Measurements from ENCODE around the gene CDC25C.
"Not testable (repeated sequence)": the region's sequence is repeated elsewhere in the genome, so short reads cannot be mapped to it uniquely, and the experiment has no call there.

Gene CDC25C

DNA sequence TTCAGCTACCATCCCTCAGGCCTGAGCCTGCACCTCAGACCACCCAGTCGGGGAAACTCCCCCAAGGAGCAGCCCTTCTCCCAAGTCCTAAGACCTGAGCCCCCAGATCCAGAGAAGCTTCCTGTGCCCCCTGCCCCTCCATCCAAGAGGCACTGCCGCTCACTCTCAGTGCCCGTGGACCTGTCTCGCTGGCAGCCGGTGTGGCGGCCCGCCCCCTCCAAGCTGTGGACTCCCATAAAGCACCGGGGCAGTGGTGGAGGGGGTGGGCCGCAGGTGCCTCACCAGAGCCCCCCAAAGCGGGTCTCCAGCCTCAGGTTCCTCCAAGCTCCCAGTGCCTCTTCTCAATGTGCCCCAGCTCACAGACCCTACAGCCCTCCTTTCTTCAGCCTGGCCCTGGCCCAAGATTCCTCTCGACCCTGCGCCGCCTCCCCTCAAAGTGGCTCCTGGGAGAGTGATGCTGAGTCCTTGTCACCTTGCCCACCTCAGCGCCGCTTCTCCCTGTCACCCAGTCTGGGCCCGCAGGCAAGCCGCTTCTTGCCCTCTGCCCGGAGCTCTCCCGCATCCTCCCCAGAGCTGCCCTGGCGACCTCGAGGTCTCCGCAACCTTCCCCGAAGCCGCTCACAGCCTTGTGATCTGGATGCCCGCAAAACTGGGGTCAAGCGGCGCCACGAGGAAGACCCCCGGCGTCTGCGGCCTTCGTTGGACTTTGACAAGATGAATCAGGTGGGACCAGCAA, 13.5 kb upstream of the CDC25C start:
- DNase-seq, result no peak

DNA sequence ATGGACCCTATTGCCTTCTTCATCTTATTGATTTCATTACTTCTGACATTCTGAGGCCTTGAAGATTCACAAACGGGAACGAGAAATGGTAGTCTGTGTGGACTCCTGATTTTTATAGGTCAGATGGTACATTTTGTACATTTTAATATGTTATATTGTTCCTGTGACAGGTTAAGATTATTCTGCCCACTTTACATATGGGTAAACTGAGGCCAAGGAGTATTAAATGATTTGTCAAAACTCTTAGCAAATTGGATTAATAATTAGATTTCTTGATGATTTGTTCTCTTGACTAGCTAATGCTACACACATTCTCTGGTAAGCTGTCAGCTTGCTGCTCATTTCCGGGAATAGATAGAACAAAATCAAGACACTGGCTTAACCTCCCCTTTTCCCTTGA, 8.4 kb upstream of the CDC25C start:
- no peak for DNase-seq

DNA sequence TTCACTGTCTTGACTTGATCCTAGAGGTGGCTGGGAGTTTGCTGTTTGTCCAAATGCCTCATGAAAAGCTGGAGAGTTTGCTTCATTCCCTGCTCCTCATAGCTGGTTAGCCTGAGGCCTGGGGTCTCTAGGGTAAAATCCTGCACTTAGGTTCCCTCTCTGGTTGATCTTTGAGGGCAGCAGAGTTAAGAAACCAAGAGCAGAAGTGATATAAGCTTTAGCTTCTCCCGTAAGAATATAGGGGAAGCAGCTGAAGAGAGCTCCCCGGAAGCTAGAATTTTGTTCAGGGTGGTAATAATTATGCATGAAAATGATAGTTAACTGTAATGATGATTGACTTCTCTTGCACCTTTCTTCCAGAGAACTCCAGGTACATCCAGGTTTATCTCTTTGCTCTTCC, 7.9 kb upstream of the CDC25C start:
- DNase-seq, result no peak

DNA sequence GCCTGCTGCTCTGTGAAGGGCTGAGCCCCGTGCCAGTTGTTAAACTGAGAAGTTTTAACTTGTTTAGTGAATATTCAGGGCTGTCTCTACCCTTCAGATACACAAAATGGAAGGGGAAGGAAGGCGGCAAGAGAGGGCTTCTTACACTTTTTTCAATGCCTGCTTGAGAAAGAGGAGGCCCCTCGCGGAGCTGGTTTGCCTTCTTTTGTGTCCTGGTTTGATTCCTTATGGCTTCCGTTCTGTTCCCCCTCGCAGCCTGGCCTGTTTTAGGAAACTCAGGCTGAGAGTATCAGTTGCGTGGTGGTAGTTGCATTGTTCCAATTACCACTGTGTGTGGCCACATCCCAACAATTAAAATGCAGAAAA, 7.5 kb upstream of the CDC25C start:
- no peak for DNase-seq

DNA sequence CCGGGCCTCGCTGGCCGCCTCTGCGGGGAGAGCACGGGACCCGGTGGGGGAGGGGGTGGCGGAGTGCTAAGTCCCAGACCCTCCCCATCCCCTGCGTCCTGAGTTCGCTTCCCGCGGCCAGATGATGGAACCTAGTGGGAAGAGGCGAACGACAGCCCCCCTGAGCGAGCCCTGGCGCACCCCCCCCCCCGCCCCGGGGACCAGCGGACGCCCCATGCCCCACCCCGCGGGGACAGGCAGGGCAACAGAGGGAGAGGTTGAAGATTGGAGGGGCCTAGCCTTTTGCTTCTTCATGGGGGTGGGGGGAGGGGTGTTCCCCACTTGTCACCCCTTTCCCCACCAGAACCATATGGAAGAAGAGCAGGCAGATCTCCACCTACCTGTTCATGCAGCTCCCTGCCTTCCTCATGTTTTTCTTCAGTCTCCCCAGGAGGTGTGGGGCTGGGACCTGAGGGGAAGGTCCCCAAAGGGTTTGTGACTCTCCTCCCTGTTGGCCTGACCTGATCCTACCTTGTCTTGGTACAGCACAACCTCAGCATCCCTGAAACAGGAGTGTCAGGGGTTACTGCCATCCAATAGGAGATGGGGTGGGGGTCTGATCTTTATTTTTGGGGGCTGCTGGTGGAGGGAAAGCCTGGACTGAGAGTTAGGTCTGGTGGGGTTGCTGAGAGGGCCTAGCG, 6.9 kb upstream of the CDC25C start:
- DNase-seq, result no peak

DNA sequence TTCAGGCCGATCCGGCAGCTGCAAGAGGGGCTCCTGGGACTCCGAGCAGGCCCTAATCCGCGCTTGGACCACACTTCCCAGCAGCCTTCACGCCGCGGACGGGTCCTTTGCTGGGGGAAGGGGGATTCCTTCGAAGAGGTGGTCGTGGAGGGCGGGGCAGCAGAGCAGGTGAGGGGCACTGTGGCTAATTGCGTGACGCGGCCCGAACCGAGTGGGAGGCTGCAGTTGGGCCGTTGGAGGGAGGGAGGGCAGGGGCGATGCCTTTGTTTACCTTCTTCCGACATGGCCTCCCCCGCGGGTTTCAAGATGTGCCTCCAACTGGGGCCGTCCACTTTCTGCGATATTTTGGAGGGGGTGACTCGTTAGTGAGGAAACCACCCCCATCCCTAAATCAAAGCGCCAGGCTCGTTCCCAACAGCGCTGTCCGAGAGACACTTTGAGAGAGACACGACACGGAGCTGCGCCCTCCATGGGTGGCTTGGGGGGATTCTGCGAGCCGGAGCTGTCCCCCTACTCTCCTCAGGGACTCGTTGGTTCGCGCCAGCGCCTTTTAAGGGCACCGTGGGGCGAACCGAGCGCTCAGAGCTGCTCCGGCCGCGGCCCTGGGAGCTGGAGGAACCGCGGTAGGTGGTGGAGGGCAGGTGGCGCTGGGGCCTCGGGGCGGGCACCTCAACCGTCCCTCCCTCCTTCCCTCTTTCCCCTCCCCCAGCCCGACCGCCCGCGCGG, 6.2 kb upstream of the CDC25C start, which contains the start of gene FAM53C:
Gene FAM53C (plus strand): TSS at position 582 of the 726 bp plus-strand sequence. CDS start 3,070 bp downstream, outside the sequence.
- DNase-seq, result peak; percentile 95

DNA sequence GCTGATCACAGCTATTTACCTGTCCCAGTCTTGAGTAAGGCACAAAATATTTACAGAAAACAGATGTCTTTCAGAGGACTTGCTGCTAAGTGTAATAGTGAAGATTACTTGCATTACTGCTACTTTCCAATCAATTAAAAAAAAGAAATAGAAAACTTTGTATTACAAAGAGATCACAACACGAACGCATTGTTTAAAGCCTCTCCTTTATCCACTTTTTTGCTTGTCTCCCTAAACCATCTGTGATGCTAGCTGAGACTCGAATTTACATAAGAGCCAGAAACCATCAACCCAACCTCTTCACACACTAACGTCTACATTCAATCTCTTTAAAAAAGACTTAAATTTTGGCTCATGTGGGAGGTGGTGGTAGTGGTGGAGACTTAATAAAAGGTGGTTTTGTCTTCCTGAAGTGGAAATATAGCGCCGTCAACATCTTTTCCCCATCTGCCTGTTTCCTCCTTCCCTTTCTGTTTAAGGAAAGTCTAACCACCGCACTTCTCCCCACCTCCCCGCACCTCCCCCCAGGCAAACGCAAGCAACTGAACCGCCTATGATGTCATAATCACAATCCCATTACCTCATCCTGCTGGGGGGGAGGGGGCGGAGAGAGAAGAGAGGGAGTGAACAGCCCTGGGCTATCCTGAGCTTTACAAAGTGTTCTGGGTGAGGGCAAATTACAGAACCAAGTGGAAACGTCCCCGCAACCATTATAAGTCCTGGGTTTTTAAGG, 5.5 kb upstream of the CDC25C start:
- DNase-seq, result no peak

DNA sequence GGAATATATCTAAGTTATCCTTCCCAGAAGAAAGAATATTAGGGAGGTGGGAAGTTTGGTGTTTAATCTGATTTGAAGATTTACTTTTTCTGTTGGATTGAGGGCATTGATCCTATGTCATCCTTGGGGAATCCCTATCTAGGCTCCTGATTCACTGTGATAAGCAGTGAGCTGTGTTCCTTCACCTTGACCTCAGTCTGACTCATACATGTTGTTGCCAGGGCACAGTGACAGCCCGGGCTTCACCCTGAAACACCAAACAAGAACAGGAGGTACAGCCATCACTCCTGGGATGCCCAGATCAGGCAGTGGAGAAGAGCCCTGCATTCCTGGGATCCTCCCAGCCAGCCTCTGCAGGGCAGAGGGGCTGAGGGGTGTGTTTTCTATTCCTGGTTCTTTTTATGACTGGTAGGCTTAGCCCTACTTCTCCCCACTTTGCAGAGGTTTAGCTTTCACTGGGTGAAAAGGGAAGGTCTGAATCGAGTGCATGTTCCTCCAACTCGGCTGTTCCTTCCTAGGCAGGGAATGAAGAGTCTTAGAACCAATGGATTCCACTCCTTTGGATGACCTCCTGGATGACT, 3.4 kb upstream of the CDC25C start:
- DNase-seq, result no peak

DNA sequence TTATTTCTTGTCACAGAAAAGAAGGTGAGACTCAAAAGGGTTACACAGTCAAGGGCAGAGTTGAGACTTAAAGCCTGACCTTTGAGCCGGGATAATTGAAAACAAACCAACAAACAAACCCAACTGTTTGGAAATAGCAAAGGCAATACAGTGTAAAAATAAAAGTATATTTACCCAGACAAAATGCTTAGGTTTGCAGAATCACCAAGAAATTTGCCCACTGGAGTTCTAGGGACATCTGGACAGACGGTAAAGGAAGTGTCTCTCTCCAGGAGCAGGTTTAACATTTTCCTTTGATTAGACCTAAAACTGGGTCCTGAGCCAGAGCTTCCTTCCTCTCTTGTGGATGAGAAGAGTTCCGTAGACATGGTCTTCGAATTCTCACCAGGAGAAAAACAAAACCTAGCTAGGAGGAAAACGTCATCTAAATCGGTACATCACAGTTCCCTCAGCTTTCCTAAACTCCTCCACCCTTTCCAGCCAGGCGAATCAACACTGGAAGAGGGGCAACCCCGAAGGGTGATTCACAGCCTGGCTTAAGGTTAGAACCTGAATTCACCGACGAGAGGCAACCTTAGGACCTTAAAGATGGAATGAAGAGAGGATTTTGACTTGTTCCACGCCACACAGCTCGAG, 673 bp downstream of the CDC25C start:
- DNase-seq, result no peak

DNA sequence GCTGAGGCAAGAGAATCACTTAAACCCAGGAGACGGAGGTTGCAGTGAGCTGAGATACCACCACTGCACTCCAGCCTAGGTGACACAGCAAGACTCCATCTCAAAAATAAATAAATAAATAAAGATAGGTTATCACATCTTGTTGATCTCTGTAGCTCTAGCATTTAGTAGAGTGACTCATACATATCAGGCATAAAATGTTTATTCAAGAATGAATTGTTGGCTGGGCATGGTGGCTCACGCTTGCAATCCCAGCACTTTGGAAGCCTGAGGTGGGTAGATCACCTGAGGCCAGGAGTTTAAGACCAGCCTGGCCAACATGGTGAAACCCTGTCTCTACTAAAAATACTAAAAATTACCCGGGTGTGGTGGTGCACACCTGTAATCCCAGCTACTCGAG, 13.4 kb downstream of the CDC25C start:
- not testable (repeated sequence) for DNase-seq

DNA sequence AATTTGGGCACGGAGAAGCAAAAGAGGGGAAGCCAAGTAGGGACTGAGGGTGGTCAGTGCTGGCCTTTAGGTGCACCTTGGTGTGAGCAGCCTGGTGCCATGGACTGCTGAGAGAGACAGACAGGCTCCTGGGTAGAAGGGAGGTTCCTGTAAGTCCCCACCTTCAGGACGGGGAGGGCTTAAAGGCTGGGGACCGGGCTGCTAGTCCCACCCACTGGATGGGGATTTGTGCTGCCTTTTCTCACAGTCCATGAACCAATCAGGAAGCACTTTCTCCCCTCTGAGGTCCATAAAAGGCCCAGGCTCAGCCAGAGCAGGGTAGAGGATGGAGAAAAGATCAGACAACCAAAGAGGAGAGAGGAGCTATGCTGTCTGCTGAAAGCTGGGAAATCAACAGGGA, 15.2 kb downstream of the CDC25C start:
- no peak for DNase-seq

DNA sequence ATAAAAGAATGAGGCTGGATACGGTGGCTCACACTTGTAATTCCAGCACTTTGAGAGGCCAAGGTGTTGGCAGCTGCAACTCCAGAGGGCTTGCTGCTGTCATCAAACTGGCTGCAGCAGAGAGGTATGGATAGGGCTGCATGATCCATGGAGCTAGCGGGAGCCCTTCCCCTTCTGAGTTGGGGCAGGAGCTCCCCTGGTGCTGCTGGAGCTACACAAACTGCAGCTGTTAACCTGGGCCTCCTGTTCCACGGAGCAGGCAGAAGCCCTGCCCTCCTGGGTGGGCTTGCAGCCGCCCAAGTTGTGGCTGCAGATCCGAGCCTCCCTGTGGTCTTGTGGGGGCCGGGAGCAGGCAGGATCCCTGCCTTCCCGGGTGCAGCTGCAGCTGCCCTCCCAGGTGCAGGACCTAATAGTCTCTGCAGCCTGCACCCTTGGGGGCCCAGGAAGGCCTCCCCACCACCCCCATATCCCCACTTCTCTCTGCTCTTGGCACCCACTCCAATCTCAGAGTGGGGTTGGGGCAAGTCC, 15.8 kb downstream of the CDC25C start:
- no peak for DNase-seq

DNA sequence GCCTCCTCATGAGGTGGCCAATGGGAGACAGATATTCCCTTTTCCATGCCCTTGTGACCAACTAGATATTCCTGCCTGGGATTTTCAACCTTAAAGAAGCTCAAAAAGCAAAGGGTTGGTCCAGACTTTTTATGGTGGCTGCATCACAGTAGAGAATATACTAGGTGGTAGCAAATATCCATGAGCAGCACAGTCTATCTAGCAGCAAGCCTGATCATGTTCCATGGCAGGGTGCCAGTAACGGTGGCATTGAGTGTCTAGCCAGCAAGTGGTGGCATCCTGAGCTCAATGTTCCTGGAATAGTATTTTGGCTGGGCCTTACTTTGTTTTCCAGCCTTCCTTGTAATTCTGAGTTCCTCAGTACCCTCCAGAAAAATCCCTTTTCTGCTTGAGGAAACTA, 25.8 kb downstream of the CDC25C start:
- no peak for DNase-seq

DNA sequence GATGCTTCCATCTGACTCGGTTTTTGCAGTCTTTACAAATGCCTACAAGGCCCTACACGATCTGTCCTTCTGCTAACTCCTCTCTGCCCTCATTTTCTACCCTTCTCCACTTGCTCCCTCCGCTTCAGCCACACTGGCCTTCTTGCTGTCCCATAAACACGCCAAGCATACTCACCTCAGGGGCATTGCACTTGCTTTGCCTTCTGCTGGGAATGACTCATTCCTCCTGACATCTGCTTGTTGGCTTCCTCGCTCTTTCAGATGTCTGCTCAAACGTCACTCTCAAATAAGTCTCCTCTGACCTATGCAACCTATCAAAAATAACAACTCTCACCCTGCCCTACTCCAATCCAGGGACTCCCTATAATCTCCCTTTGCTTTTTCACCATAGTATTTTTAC, 28.2 kb downstream of the CDC25C start:
- DNase-seq, result no peak

DNA sequence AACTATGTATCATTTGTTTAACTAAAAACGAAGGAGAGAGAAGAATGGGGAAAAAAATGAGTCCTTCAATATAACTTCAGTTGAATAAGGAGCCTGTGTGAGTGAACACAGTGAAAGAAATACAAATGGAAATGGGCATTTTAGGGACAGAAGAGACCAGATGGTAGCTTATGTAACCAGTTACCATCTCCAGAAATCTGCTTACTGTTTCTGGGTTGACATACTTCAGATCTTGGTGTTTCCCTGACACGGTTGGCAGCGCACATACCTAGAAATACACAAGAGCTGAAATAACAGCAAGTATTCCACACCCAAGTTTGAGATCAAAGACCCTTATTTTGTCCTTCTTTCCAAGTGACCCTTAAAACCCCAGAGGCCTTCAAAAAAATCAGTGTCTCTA, 42.3 kb downstream of the CDC25C start:
- DNase-seq, result no peak

DNA sequence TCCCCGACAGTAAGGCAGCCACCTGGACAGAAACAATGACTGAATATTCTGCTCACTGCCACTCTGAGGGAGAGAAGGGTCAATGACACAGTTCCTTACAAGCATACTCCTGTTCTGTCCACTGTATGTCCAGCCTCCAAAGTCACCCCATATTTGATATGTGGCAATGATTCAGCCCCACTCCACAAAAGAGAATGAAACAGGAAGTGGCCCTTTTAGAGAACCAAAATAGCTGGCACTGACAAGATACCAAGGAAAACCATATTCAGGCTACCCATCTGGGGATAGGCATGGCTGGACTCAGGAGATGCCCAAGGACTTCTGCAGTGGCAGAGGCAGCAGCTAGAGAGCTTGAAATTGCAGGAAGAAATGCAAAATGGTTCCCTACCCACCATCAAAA, 44.4 kb downstream of the CDC25C start:
- no peak for DNase-seq

DNA sequence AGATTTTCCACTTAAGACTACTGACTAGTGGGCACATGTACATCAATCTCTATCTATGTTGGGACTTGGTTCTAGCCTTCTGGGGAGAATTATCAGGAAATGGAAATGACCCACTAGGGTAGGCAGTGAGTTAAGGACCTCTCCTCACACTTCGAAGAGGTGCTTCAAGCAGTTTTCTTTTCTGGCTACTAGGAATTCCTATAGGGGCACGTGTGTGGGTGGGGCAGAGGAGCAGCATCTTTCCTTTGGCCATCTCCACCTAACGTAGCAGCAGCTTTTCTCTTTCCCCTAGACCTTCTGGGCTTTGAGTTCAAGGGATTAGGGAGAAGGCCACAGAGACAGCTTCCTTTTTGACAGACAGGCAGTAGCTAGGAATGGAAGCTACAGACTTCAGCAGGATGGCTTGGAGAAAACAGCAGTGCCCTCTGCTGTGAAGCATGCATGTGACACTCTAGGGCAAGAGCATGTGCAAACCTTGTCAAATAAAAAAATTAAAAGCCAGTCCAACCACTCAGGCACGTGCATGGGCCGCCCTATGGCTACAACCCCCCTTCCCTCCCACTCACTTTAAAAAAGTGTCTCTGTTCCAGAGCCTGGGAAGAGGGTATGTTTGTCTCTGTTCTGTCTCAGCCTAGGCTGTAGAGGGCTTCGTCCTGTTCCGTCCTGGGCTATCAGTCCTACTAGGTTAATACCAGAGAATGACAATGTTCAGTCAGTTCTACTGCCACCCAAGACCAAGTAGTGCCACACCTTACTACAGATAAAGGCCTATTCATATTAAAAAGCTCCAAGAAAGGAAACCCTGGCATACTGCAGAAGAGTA, 48.5 kb downstream of the CDC25C start:
- DNase-seq, result no peak

DNA sequence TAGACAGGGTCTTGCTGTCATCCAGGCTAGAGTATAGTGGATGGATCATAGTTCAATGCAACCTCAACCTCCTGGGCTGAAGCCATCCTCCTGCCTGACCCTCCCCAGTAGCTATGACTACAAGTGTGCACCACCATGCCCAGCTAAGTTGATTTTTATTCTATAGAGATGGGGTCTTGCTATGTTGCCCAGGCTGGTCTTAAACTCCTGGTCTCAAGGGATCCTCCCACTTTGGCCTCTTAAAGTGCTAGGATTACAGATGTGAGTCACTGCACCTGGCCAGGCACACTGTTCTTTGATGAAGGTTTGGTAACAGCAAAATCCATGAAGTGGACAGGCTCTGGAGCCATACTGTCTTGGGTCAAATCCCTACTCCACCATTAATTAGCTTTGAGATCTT, 50.7 kb downstream of the CDC25C start:
- no peak for DNase-seq

DNA sequence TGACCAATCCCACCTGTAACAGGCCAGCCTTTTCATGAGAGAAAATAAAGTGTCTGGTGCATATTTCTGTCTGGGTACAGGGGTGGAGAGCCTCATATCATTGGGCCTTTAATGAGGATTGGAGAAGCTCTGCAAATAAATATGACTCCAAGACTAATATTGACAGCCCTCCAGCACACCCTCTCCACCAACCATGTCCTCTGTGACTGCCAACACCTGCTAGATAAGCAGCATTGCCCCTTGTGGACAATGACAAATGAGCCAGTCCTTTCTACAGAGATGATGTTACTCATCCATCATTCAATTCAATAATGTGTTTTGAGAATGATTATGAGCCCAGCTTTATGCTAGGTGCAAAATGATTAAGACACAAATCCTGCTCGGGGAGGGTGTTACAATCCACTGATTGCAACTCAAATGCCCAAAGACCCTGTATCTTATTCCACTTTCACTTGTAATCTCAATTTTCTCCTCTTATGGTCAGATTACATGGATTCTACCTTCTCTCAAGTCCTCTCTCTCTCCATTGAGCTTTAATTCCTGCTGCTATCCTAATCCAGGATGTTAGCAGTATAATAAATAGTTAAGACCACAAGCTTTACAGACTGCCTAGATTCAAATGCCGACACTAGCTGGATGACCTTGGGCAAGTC, 55.1 kb downstream of the CDC25C start:
- DNase-seq, result no peak

DNA sequence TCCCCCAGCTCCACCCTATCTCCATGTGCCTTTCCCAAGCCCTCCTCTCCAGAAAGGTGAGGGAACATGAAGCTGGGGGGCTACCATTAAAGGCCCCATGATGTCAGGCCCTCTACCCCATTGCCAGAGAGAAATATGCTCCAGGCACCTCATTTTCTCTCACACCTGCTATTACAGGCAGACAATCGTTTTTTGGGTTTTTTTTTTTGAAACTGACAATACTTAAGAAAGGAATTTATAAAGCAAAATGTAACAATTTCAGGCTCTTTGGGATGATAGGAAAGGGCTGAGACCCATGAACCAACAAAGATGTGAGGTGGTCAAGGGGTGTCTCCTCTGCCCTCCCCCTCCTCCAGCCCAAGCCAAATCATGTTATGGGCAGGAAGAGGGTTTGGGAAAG, 55.7 kb downstream of the CDC25C start:
- no peak for DNase-seq

DNA sequence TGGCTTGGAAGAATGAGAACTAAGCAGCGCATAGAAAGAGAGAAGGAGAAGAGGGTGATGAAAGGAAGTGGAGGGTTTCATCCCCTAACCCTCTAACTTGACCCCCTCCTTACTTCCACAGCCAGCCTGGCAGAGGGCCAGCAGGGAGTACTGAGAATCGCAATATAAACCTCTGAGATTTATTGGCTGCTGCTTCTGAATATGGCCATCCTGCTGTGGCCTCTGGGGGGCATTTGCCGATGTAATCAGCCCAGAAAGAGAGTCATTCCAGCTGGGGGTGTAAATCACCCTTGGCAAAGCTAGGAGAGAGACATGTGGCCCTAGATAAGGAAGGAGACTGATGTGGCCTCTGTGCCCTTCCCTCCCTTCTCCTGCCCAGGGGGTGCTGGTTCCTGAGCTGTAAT, 56.2 kb downstream of the CDC25C start:
- no peak for DNase-seq

Measured in CD4-positive, alpha-beta T cell treated with Interleukin-10 for 1 hour (primary cell).